Activated T-cell treated with anti-CD3 and anti-CD28 coated beads for 1 hour (primary cell): ENCODE results near the gene PDE5A.
"Not testable (repeated sequence)": the region's sequence is repeated elsewhere in the genome, so short reads cannot be mapped to it uniquely, and the experiment has no call there.

Source experiments
- DNase-seq: peaks from one replicate; pipeline ENCODE4 v3.0.0-alpha.2; 2020; ENCODE audit warnings: low read depth

Gene PDE5A

GRCh38 chr4:119518915-119519410 lies 109.6 kb downstream of the PDE5A start:
- DNase-seq = no peak

- no peak for DNase-seq
These were observed 110.2 kb downstream of the PDE5A start for GRCh38 chr4:119518230-119518892.

GRCh38 chr4:119517361-119518229 lies 111.0 kb downstream of the PDE5A start:
- no peak for DNase-seq

GRCh38 chr4:119512398-119512797 lies 116.2 kb downstream of the PDE5A start:
- no peak for DNase-seq

- no peak for DNase-seq
These were observed 118.0 kb downstream of the PDE5A start for GRCh38 chr4:119510395-119511149.

- DNase-seq = no peak
These were observed 120.3 kb downstream of the PDE5A start for GRCh38 chr4:119508281-119508680.

GRCh38 chr4:119506806-119507205 lies 121.8 kb downstream of the PDE5A start:
- DNase-seq = no peak

- no peak for DNase-seq
These were observed 124.0 kb downstream of the PDE5A start for GRCh38 chr4:119504616-119505015.

GRCh38 chr4:119501740-119502139 lies 126.9 kb downstream of the PDE5A start:
- DNase-seq = no peak

GRCh38 chr4:119498527-119498926 lies 130.1 kb downstream of the PDE5A start:
- DNase-seq = no peak

GRCh38 chr4:119493886-119494285 lies 134.7 kb downstream of the PDE5A start:
- DNase-seq = no peak

GRCh38 chr4:119493419-119493818 lies 135.2 kb downstream of the PDE5A start:
- no peak for DNase-seq

- no peak for DNase-seq
These were observed 138.3 kb downstream of the PDE5A start for GRCh38 chr4:119490335-119490734.

- no peak for DNase-seq
These were observed 139.3 kb downstream of the PDE5A start for GRCh38 chr4:119489305-119489704.

- no peak for DNase-seq
These were observed 148.3 kb downstream of the PDE5A start for GRCh38 chr4:119480331-119480730.

GRCh38 chr4:119479835-119480234 lies 148.8 kb downstream of the PDE5A start:
- DNase-seq = no peak

GRCh38 chr4:119479180-119479808 lies 149.3 kb downstream of the PDE5A start:
- no peak for DNase-seq

GRCh38 chr4:119478446-119479179 lies 150.0 kb downstream of the PDE5A start:
- no peak for DNase-seq

GRCh38 chr4:119477412-119478053 lies 151.1 kb downstream of the PDE5A start:
- DNase-seq = no peak

GRCh38 chr4:119471259-119471658 lies 157.3 kb downstream of the PDE5A start:
- no peak for DNase-seq

GRCh38 chr4:119470737-119471063 lies 157.9 kb downstream of the PDE5A start:
- DNase-seq = not testable (repeated sequence)
